Activated B cell treated with CpG ODN at 0.5 μM for 24 hours (primary cell): ENCODE results near the gene SLC30A10. TPM values are rescaled to one million over a fixed set of nuclear protein-coding genes. Genes with fewer than 3 reads are reported as not detected.
"Not testable (repeated sequence)": the region's sequence is repeated elsewhere in the genome, so short reads cannot be mapped to it uniquely, and the experiment has no call there.

Experiments
- ATAC-seq: fragments of 200-7000 bp; cut with Tn5 transposase; one replicate; pipeline ENCODE4 v1.10.0; 2021; ENCODE audit warnings: low read depth, mild to moderate bottlenecking, moderate library complexity
- CTCF ChIA-PET: fragments of 350-600 bp; sonication (Branson Sonifier 250); formaldehyde crosslinking; loops from one replicate; lab custom pipeline; 2021; ENCODE audit warnings: antibody characterized with exemption; lab: Charles Lee
- POLR2A ChIA-PET: fragments of 350-600 bp; sonication (Branson Sonifier 250); formaldehyde crosslinking; loops from one replicate; lab custom pipeline; 2021; ENCODE audit warnings: antibody characterized with exemption; lab: Charles Lee
- DNase-seq: peaks from one replicate; pipeline ENCODE4 v3.0.0; 2022
- H3K27ac Mint-ChIP-seq: one replicate; pipeline ENCODE4 v1.8.0; 2020; ENCODE audit warnings: mixed read lengths
- H3K27me3 Mint-ChIP-seq: one replicate; pipeline ENCODE4 v1.8.0; 2021; ENCODE audit warnings: mixed read lengths
- H3K36me3 Mint-ChIP-seq: one replicate; pipeline ENCODE4 v1.8.0; 2021; ENCODE audit warnings: low read depth, mixed read lengths
- H3K4me1 Mint-ChIP-seq: one replicate; pipeline ENCODE4 v1.8.0; 2021; ENCODE audit warnings: mixed read lengths
- H3K4me3 Mint-ChIP-seq: one replicate; pipeline ENCODE4 v1.8.0; 2020; ENCODE audit warnings: mild to moderate bottlenecking, mixed read lengths
- H3K9me3 Mint-ChIP-seq: one replicate; pipeline ENCODE4 v1.8.0; 2020; ENCODE audit warnings: mixed read lengths
- intact Hi-C: fragments of 100-400 bp; cut with micrococcal nuclease; formaldehyde crosslinking; loops from one replicate; pipeline ENCODE4 v1.15.1; 2024
- total RNA-seq: library from RNA; stranded (reverse); gene quantifications from 2 replicates; pipeline ENCODE4 v1.2.3, GENCODE V29; 2022
- TF ChIP-seq, protein P1 (sequence below): fragments of 200-600 bp; IDR thresholded peaks from one replicate; pipeline ENCODE4 v1.8.0; 2022; ENCODE audit warnings: antibody characterized with exemption, mild to moderate bottlenecking

Gene SLC30A10
- total RNA-seq, 1 donor from 2014 or later: 0.11 TPM

DNA sequence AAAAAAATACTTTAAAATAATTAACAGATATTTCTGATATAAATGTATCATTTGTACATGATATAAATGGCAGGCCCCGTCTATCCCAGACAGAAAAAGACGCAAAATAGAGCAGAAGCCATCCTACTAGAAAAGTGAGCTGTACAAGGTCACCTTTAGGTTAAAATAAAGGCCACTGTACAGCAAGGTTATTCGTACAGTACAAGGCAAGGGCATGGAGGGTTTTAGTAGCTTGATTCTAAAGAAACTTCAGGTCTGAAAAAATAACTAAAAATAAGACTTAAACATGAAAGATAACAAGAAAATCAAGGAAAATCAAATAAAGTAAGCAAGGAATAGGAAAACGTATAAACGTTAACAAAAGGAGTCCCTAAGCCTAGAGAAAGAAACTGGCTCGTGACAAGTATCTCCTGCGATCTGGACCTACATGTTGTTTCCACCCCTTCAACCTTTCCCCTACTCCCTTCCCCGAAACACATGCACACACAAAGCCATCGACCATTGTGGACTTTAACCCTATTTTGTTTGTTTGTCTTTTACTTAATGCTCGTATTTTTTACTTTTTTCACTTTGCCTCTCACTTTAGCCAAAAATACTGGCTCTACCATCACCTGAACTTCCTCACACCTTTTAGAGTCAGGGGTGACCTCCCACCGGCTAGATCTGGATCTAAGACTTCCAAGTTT, 26.5 kb upstream of the SLC30A10 start:
- no peak for ATAC-seq

DNA sequence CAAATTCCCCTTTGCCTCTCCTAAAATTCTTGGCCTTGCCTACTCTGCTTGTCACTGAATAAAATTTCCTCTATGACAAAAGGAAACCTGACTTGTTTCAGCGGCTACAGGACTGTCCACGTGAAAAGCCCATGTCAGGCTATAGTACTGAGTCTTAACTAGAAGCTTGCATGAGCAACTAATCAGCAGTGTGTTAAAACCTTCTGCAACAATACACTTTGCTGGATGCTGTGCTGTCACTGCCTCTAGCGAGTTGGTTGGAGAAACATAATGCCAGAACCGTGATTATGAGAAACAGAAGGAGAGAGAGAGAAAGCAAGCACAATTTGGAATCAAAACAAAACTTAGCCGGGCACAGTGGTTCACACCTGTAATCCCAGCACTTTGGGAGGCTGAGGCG, 25.7 kb upstream of the SLC30A10 start:
- ChIA-PET CTCF (no interaction called here), POLR2A (no interaction called here)
- Mint-ChIP-seq H3K9me3 (no peaks in the 10 kb centered on the region), H3K27me3 (peaks cover 2% of the 10 kb centered on the region), H3K36me3 (no peaks in the 10 kb centered on the region), H3K4me1 (no peaks in the 10 kb centered on the region), H3K27ac (no peak overlapping the region), H3K4me3 (no peak overlapping the region)
- no peak for DNase-seq
- ATAC-seq: no peak
- intact Hi-C loops: no loop called here
- TF ChIP-seq, protein P1, sequence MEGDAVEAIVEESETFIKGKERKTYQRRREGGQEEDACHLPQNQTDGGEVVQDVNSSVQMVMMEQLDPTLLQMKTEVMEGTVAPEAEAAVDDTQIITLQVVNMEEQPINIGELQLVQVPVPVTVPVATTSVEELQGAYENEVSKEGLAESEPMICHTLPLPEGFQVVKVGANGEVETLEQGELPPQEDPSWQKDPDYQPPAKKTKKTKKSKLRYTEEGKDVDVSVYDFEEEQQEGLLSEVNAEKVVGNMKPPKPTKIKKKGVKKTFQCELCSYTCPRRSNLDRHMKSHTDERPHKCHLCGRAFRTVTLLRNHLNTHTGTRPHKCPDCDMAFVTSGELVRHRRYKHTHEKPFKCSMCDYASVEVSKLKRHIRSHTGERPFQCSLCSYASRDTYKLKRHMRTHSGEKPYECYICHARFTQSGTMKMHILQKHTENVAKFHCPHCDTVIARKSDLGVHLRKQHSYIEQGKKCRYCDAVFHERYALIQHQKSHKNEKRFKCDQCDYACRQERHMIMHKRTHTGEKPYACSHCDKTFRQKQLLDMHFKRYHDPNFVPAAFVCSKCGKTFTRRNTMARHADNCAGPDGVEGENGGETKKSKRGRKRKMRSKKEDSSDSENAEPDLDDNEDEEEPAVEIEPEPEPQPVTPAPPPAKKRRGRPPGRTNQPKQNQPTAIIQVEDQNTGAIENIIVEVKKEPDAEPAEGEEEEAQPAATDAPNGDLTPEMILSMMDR: no peak

More for the DNA sequence above, 26.5 kb upstream of the SLC30A10 start:
- TF ChIP-seq, protein P1: no peak
- POLR2A ChIA-PET: no interaction called here
- Mint-ChIP-seq H3K27ac (no peak overlapping the region), H3K36me3 (no peaks in the 10 kb centered on the region), H3K4me1 (no peaks in the 10 kb centered on the region), H3K4me3 (no peak overlapping the region), H3K9me3 (no peaks in the 10 kb centered on the region), H3K27me3 (peaks cover 2% of the 10 kb centered on the region)
- no peak for DNase-seq
- intact Hi-C loops: no loop called here
- CTCF ChIA-PET: interaction anchor here (0.5 kb wide), 1 partner anchor 11 kb away, joined by 3 read pairs; no protein-coding TSS in a partner anchor

DNA sequence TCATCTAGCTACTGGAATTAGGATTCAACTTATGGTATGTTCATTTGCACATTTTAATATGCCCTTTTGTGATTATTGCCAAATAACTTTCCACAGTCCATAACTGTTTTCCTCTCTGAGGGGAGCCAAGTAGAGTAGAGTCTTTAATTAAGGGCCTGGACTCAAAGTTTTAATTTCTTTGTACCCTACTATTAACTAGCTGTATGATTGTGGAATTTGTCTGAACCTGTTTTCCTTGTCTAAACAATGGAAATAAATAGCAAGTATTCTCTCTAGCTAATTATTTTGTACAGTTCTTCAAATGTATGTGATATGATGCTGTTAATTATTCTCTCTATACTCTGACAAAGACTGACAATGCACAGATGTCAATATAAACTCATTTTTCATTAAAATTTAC, 24.0 kb upstream of the SLC30A10 start:
- intact Hi-C loops: no loop called here
- Mint-ChIP-seq H3K27ac (no peak overlapping the region), H3K27me3 (peaks cover 2% of the 10 kb centered on the region), H3K4me3 (no peak overlapping the region), H3K9me3 (no peaks in the 10 kb centered on the region), H3K36me3 (no peaks in the 10 kb centered on the region), H3K4me1 (no peaks in the 10 kb centered on the region)
- TF ChIP-seq, protein P1: no peak
- CTCF ChIA-PET: no interaction called here
- POLR2A ChIA-PET: no interaction called here
- no peak for DNase-seq
- ATAC-seq: no peak

DNA sequence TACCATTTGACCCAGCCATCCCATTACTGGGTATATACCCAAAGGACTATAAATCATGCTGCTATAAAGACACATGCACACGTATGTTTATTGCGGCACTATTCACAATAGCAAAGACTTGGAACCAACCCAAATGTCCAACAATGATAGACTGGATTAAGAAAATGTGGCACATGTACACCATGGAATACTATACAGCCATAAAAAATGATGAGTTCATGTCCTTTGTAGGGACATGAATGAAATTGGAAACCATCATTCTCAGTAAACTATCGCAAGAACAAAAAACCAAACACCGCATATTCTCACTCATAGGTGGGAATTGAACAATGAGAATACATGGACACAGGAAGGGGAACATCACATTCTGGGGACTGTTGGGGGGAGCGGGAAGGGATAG, 20.9 kb upstream of the SLC30A10 start:
- H3K4me1 Mint-ChIP-seq, ATAC-seq, DNase-seq, H3K27ac Mint-ChIP-seq, H3K36me3 Mint-ChIP-seq, H3K4me3 Mint-ChIP-seq, intact Hi-C loops, POLR2A ChIA-PET, CTCF ChIA-PET, H3K9me3 Mint-ChIP-seq: not testable (repeated sequence)
- H3K27me3 Mint-ChIP-seq: peaks cover 13% of the 10 kb centered on the region

DNA sequence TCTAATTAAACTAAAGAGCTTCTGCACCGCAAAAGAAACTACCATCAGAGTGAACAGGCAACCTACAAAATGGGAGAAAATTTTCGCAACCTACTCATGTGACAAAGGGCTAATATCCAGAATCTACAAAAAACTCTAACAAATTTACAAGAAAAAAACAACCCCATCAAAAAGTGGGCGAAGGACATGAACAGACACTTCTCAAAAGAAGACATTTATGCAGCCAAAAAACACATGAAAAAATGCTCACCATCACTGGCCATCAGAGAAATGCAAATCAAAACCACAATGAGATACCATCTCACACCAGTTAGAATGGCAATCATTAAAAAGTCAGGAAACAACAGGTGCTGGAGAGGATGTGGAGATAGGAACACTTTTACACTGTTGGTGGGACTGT, 20.4 kb upstream of the SLC30A10 start:
- H3K27me3 Mint-ChIP-seq: peaks cover 14% of the 10 kb centered on the region
- not testable (repeated sequence) for H3K9me3 Mint-ChIP-seq, DNase-seq

DNA sequence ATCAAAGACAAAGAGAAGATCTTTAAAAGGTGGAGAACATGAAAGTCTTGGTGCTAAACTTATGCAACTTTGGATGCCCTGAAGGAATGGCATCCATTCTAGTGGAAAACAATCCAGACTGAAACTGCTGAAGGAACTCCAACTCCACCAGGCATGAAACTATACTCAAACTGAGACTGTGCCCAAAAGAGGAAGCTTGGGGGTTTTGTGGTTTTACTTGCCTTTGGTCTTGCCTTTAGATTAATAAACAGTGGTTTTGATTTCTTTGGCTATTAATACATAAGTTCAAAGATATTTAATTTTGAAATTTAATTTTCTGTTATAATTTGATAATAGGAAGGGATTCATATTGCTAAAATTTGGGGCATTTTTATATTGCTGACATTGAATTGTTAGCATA, 17.4 kb upstream of the SLC30A10 start:
- peak; percentile 50 for ATAC-seq
- intact Hi-C loops: no loop called here
- peaks cover 5% of the 10 kb centered on the region for H3K4me1 Mint-ChIP-seq
- TF ChIP-seq, protein P1: no peak
- peaks cover 11% of the 10 kb centered on the region for H3K9me3 Mint-ChIP-seq
- ChIA-PET POLR2A (no interaction called here), CTCF (no interaction called here)
- peaks cover 31% of the 10 kb centered on the region for H3K27me3 Mint-ChIP-seq
- no peak overlapping the region for H3K4me3 Mint-ChIP-seq
- DNase-seq: no peak
- H3K27ac Mint-ChIP-seq: no peak overlapping the region
- no peaks in the 10 kb centered on the region for H3K36me3 Mint-ChIP-seq

More for the DNA sequence above, 20.4 kb upstream of the SLC30A10 start:
- POLR2A ChIA-PET, H3K27ac Mint-ChIP-seq, H3K36me3 Mint-ChIP-seq, intact Hi-C loops, ATAC-seq, H3K4me1 Mint-ChIP-seq, H3K4me3 Mint-ChIP-seq, CTCF ChIA-PET: not testable (repeated sequence)
